ENCODE data around the gene FAM83F. TPM values are rescaled to one million over a fixed set of nuclear protein-coding genes. Genes with fewer than 3 reads are reported as not detected.

Gene FAM83F
- total RNA-seq, 1 experiment from 2014 or later = 33.1 TPM

- no peak for TF ChIP-seq CTCF (IDR thresholded peaks at IDR 0.05; ENCODE audit: unreplicated experiment)
- no TSS peak for BruUV-seq (replicated peaks)
- Mint-ChIP-seq H3K27me3 (ENCODE audit: insufficient read depth, unreplicated experiment) (no peaks in the 10 kb centered on the region), H3K4me3 (ENCODE audit: unreplicated experiment) (no peak overlapping the region), H3K9me3 (ENCODE audit: unreplicated experiment) (no peaks in the 10 kb centered on the region), H3K27ac (ENCODE audit: low read depth, unreplicated experiment) (no peak overlapping the region), H3K4me1 (ENCODE audit: insufficient read depth, unreplicated experiment) (peaks cover 26% of the 10 kb centered on the region), H3K36me3 (ENCODE audit: insufficient read depth, unreplicated experiment) (peaks cover 6% of the 10 kb centered on the region)
- ChIA-PET CTCF (interaction anchor here (0.7 to 1.2 kb wide), 3 partner anchors 26 to 389 kb away, joined by 3 to 4 read pairs (median 3); no protein-coding TSS in a partner anchor), POLR2A (interaction anchor here (1.7 kb wide), 1 partner anchor 26 kb away, joined by 6 read pairs; no protein-coding TSS in a partner anchor)
- intact Hi-C loops (cut with micrococcal nuclease) = no loop called here
- no peak for DNase-seq (ENCODE audit: unreplicated experiment)
Measured at GRCh38 chr22:39958009-39958711, 36.6 kb upstream of the FAM83F start.

- ChIA-PET CTCF (interaction anchor here (0.7 to 1.9 kb wide), 3 partner anchors 41 to 66 kb away, joined by 3 to 9 read pairs (median 5); no protein-coding TSS in a partner anchor), POLR2A (interaction anchor here (0.5 to 1.2 kb wide), 3 partner anchors 38 to 85 kb away, joined by 3 to 5 read pairs (median 3); no protein-coding TSS in a partner anchor)
- H3K27ac Mint-ChIP-seq (ENCODE audit: low read depth, unreplicated experiment) = peak overlapping the region; percentile 89
- TF ChIP-seq CTCF (IDR thresholded peaks at IDR 0.05; ENCODE audit: unreplicated experiment) = no peak
- peaks cover 6% of the 10 kb centered on the region for H3K36me3 Mint-ChIP-seq (ENCODE audit: insufficient read depth, unreplicated experiment)
- H3K4me3 Mint-ChIP-seq (ENCODE audit: unreplicated experiment) = no peak overlapping the region
- H3K27me3 Mint-ChIP-seq (ENCODE audit: insufficient read depth, unreplicated experiment) = no peaks in the 10 kb centered on the region
- intact Hi-C loops (cut with micrococcal nuclease) = no loop called here
- H3K4me1 Mint-ChIP-seq (ENCODE audit: insufficient read depth, unreplicated experiment) = peaks cover 26% of the 10 kb centered on the region
- DNase-seq (ENCODE audit: unreplicated experiment) = no peak
- BruUV-seq (replicated peaks) = no TSS peak
- no peaks in the 10 kb centered on the region for H3K9me3 Mint-ChIP-seq (ENCODE audit: unreplicated experiment)
Measured at GRCh38 chr22:39958949-39959639, 35.7 kb upstream of the FAM83F start.

- peaks cover 26% of the 10 kb centered on the region for H3K4me1 Mint-ChIP-seq (ENCODE audit: insufficient read depth, unreplicated experiment)
- H3K27ac Mint-ChIP-seq (ENCODE audit: low read depth, unreplicated experiment) = peak within 1 kb of the TSS; percentile 89
- POLR2A ChIA-PET = interaction anchor here (0.5 to 1.2 kb wide), 3 partner anchors 37 to 85 kb away, joined by 3 to 5 read pairs (median 3); no protein-coding TSS in a partner anchor
- peak; percentile 27 for TF ChIP-seq CTCF (IDR thresholded peaks at IDR 0.05; ENCODE audit: unreplicated experiment)
- peak; percentile 62 for DNase-seq (ENCODE audit: unreplicated experiment)
- no peaks in the 10 kb centered on the region for H3K27me3 Mint-ChIP-seq (ENCODE audit: insufficient read depth, unreplicated experiment)
- intact Hi-C loops (cut with micrococcal nuclease) = no loop called here
- no peaks in the 10 kb centered on the region for H3K9me3 Mint-ChIP-seq (ENCODE audit: unreplicated experiment)
- BruUV-seq (replicated peaks) = no TSS peak
- H3K4me3 Mint-ChIP-seq (ENCODE audit: unreplicated experiment) = peak within 1 kb of the TSS; percentile 41
- CTCF ChIA-PET = interaction anchor here (0.6 to 1.9 kb wide), 5 partner anchors 40 to 408 kb away, joined by 3 to 9 read pairs (median 3); no protein-coding TSS in a partner anchor
- peaks cover 6% of the 10 kb centered on the region for H3K36me3 Mint-ChIP-seq (ENCODE audit: insufficient read depth, unreplicated experiment)
Measured at GRCh38 chr22:39959640-39960447, 34.9 kb upstream of the FAM83F start, which contains the start of gene TMA7B. TMA7B (plus strand) TSS chr22:39960397; CDS start chr22:39964375, 3,978 bp downstream.

Data from MCF 10A (cell line).